Measurements from ENCODE around the gene ANAPC2.

Gene ANAPC2

GRCh38 chr9:137185921-137186320 is 2.4 kb downstream of the ANAPC2 start:
- Histone ChIP-seq H4K20me1 (ENCODE audit: insufficient read depth, low read length) (no peaks in the 10 kb centered on the region), H3K9ac (ENCODE audit: low read length) (no peak overlapping the region), H3K4me2 (ENCODE audit: low read length) (no peak overlapping the region), H3K4me3 (ENCODE audit: low read length) (no peak overlapping the region), H3K27ac (ENCODE audit: low read length) (no peak overlapping the region), H2AFZ (ENCODE audit: low read depth, low read length) (no peak overlapping the region), H3K27me3 (ENCODE audit: low read depth, low read length) (no peaks in the 10 kb centered on the region), H3K4me1 (ENCODE audit: low read length) (peaks cover 18% of the 10 kb centered on the region), H3K9me3 (ENCODE audit: insufficient read depth, low read length) (no peaks in the 10 kb centered on the region), H3K36me3 (replicated peaks; ENCODE audit: low read depth, low read length) (peaks cover 27% of the 10 kb centered on the region), H3K79me2 (ENCODE audit: low read length) (peaks cover 46% of the 10 kb centered on the region)
- TF ChIP-seq CTCF (IDR thresholded peaks at IDR 0.05; ENCODE audit: low read depth, low read length), result no peak
- TF ChIP-seq EZH2phosphoT487 (IDR thresholded peaks at IDR 0.05; ENCODE audit: low read depth), result no peak

GRCh38 chr9:137184881-137185660 is 3.3 kb downstream of the ANAPC2 start:
- Histone ChIP-seq H3K36me3 (replicated peaks; ENCODE audit: low read depth, low read length) (peaks cover 28% of the 10 kb centered on the region), H3K79me2 (ENCODE audit: low read length) (peaks cover 39% of the 10 kb centered on the region), H2AFZ (ENCODE audit: low read depth, low read length) (no peak overlapping the region), H3K9ac (ENCODE audit: low read length) (no peak overlapping the region), H3K4me3 (ENCODE audit: low read length) (no peak overlapping the region), H3K9me3 (ENCODE audit: insufficient read depth, low read length) (no peaks in the 10 kb centered on the region), H3K4me2 (ENCODE audit: low read length) (no peak overlapping the region), H3K27me3 (ENCODE audit: low read depth, low read length) (no peaks in the 10 kb centered on the region), H4K20me1 (ENCODE audit: insufficient read depth, low read length) (no peaks in the 10 kb centered on the region), H3K27ac (ENCODE audit: low read length) (no peak overlapping the region), H3K4me1 (ENCODE audit: low read length) (peaks cover 16% of the 10 kb centered on the region)
- no peak for TF ChIP-seq CTCF (IDR thresholded peaks at IDR 0.05; ENCODE audit: low read depth, low read length)
- no peak for TF ChIP-seq EZH2phosphoT487 (IDR thresholded peaks at IDR 0.05; ENCODE audit: low read depth)

- H3K36me3 ChIP-seq (replicated peaks; ENCODE audit: low read depth, low read length), result peaks cover 29% of the 10 kb centered on the region
- no peak overlapping the region for H3K27ac ChIP-seq (ENCODE audit: low read length)
- H3K27me3 ChIP-seq (ENCODE audit: low read depth, low read length), result no peaks in the 10 kb centered on the region
- no peak overlapping the region for H3K4me3 ChIP-seq (ENCODE audit: low read length)
- peaks cover 29% of the 10 kb centered on the region for H3K79me2 ChIP-seq (ENCODE audit: low read length)
- peaks cover 10% of the 10 kb centered on the region for H3K4me1 ChIP-seq (ENCODE audit: low read length)
- H3K4me2 ChIP-seq (ENCODE audit: low read length), result no peak overlapping the region
- H4K20me1 ChIP-seq (ENCODE audit: insufficient read depth, low read length), result no peaks in the 10 kb centered on the region
- no peak overlapping the region for H3K9ac ChIP-seq (ENCODE audit: low read length)
- no peaks in the 10 kb centered on the region for H3K9me3 ChIP-seq (ENCODE audit: insufficient read depth, low read length)
- TF ChIP-seq CTCF (IDR thresholded peaks at IDR 0.05; ENCODE audit: low read depth, low read length) (no peak), EZH2phosphoT487 (IDR thresholded peaks at IDR 0.05; ENCODE audit: low read depth) (no peak)
- H2AFZ ChIP-seq (ENCODE audit: low read depth, low read length), result no peak overlapping the region
Observed at GRCh38 chr9:137183980-137184595, 4.3 kb downstream of the ANAPC2 start.

- Histone ChIP-seq H3K9ac (ENCODE audit: low read length) (no peak overlapping the region), H3K4me1 (ENCODE audit: low read length) (peaks cover 10% of the 10 kb centered on the region), H3K4me2 (ENCODE audit: low read length) (no peak overlapping the region), H3K36me3 (replicated peaks; ENCODE audit: low read depth, low read length) (peaks cover 34% of the 10 kb centered on the region), H3K27ac (ENCODE audit: low read length) (no peak overlapping the region), H3K4me3 (ENCODE audit: low read length) (no peak overlapping the region), H3K27me3 (ENCODE audit: low read depth, low read length) (no peaks in the 10 kb centered on the region), H3K79me2 (ENCODE audit: low read length) (peaks cover 21% of the 10 kb centered on the region), H3K9me3 (ENCODE audit: insufficient read depth, low read length) (no peaks in the 10 kb centered on the region), H2AFZ (ENCODE audit: low read depth, low read length) (no peak overlapping the region), H4K20me1 (ENCODE audit: insufficient read depth, low read length) (no peaks in the 10 kb centered on the region)
- TF ChIP-seq EZH2phosphoT487 (IDR thresholded peaks at IDR 0.05; ENCODE audit: low read depth) (no peak), CTCF (IDR thresholded peaks at IDR 0.05; ENCODE audit: low read depth, low read length) (no peak)
Observed at GRCh38 chr9:137182836-137183235, 5.5 kb downstream of the ANAPC2 start.

Data from OCI-LY3 (cell line).